BJ (cell line): ENCODE results near the gene RUNX2. TPM values are rescaled to one million over a fixed set of nuclear protein-coding genes. Genes with fewer than 3 reads are reported as not detected.

ENCODE experiments used
- CTCF ChIA-PET: fragments of 350-600 bp; formaldehyde crosslinking; extraction: SDS; loops from one replicate; lab custom pipeline; 2021; ENCODE audit warnings: antibody characterized with exemption, inconsistent platforms; lab: Yijun Ruan, JAX
- POLR2A ChIA-PET: fragments of 300-600 bp; sonication (Branson Sonifier 250); formaldehyde crosslinking; extraction: SDS; loops from one replicate; lab custom pipeline; 2021; ENCODE audit warnings: antibody characterized with exemption; lab: Charles Lee
- DNase-seq: peaks from one replicate; pipeline ENCODE4 v3.0.0-alpha.2; 2011; ENCODE audit warnings: low read depth
- H3K27me3 ChIP-seq: 2 replicates; pipeline ENCODE4 v1.6.0; 2011; ENCODE audit warnings: low read length; ENCODE audit not compliant: control insufficient read depth, insufficient read depth
- H3K36me3 ChIP-seq: 2 replicates; pipeline ENCODE4 v1.5.1; 2011; ENCODE audit warnings: low read length; ENCODE audit not compliant: control insufficient read depth, insufficient read depth
- H3K4me3 ChIP-seq: 2 replicates; pipeline ENCODE4 v1.5.1; 2011; ENCODE audit warnings: low read depth, mild to moderate bottlenecking, control low read depth, low read length
- CTCF ChIP-seq: IDR thresholded peaks from 2 replicates; pipeline ENCODE4 v1.5.1; 2011; ENCODE audit warnings: low read depth, mild to moderate bottlenecking, control low read depth, inconsistent platforms, low read length, moderate library complexity; ENCODE audit not compliant: insufficient read depth
- polyA plus RNA-seq: library from polyadenylated mRNA; depleted of rRNA; stranded (reverse); fragments of >200 nt; gene quantifications from 2 replicates; pipeline ENCODE4 v1.2.3, GENCODE V29; 2011

Gene RUNX2
- polyA plus RNA-seq, 1 experiment = 1.5 TPM

DNA sequence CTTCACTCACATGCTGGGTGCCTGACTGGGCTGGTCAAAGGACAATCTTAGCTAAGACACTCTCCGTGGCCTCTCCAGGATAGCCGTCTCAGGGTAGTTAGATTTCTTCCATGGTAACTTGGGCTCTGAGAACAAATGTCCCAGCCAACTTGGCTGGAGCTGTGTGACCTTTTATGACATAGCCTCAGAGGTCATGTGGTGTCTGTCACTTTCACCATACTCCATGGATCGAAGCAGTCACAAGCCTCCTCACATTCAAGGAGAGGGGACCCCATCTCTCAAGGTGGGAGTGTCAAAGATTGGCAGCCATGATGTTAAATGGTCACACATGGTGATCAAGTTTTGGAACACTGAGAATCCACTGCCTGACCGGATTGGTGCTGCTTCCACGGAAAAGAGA, 240.5 kb downstream of the RUNX2 start:
- POLR2A ChIA-PET = no interaction called here

DNA sequence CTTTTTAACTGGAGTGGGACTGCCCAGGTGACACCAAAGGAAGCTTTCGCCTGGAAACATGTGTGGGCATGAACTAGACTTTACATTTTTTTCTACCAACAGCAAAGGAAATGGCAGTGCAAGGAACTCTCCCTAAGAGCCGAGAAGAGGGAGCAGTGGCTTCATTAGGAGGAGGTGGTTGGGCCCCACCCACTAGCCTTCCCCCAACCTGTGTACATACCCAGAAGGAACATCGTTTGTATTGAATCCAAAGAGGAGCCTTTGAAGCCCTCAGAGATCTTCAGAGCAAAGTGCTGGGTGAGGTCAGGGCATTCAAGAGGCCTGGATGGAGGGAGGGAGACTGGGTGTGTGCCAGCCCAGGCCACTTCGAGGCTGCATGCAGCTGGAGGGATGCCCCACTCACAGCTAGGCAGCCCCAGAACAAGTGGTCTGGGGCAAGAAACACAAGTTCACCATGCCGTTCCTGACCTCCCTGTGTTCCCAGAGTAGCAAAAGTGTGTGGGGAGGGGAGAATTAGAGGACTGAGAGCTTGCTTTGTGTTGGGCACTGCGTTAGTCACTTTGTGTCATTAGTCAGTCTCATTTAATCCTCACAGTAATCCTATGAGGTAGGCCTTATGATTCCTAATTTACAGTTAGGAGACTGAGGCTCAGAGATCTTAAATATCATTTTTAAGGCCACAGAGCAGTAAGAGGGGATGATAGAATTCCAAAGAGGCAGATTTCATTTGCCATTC, 241.2 kb downstream of the RUNX2 start:
- CTCF ChIA-PET = interaction anchor here (1.2 to 1.5 kb wide), 2 partner anchors 12 to 145 kb away, joined by 3 to 4 read pairs; no protein-coding TSS in a partner anchor
- POLR2A ChIA-PET = no interaction called here
- Histone ChIP-seq H3K27me3 (no peaks in the 10 kb centered on the region), H3K36me3 (no peaks in the 10 kb centered on the region), H3K4me3 (no peak overlapping the region)
- no peak for DNase-seq
- TF ChIP-seq CTCF = no peak

More for the DNA sequence above, 240.5 kb downstream of the RUNX2 start:
- DNase-seq = no peak
- Histone ChIP-seq H3K4me3 (no peak overlapping the region), H3K27me3 (no peaks in the 10 kb centered on the region), H3K36me3 (no peaks in the 10 kb centered on the region)
- no peak for TF ChIP-seq CTCF
- CTCF ChIA-PET = interaction anchor here (1.5 kb wide), 1 partner anchor 12 kb away, joined by 3 read pairs; no protein-coding TSS in a partner anchor

- H3K36me3 ChIP-seq = no peaks in the 10 kb centered on the region
- no peak for TF ChIP-seq CTCF
- H3K27me3 ChIP-seq = no peaks in the 10 kb centered on the region
- no peak overlapping the region for H3K4me3 ChIP-seq
- POLR2A ChIA-PET = no interaction called here
- no peak for DNase-seq
- CTCF ChIA-PET = interaction anchor here (1.3 kb wide), 1 partner anchor 144 kb away, joined by 3 read pairs; no protein-coding TSS in a partner anchor
Observed at GRCh38 chr6:45571159-45571558, 243.0 kb downstream of the RUNX2 start.

DNA sequence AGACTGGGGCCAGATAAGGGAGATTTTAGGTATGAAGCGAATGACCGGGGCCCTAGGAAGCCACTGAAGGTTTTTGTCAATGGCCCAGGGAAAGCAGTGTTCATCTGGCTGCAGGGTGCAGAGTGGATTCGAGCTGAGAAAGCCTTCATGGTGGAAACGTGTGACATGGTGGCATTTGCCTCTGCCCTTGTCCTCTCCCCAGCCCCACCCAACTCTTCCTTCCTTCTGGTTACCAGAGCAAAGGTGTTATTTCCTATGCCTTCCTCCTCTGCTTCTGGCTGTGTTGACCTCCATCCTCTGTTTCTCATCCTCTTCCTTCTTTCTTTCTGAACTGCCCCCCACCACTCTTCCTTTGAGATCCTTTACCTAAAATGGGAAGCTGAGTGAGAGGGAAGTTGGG, 244.7 kb downstream of the RUNX2 start:
- Histone ChIP-seq H3K4me3 (no peak overlapping the region), H3K27me3 (no peaks in the 10 kb centered on the region), H3K36me3 (no peaks in the 10 kb centered on the region)
- CTCF ChIA-PET = interaction anchor here (1.5 kb wide), 1 partner anchor 142 kb away, joined by 3 read pairs; no protein-coding TSS in a partner anchor
- POLR2A ChIA-PET = interaction anchor here (0.6 kb wide), 1 partner anchor 1625 kb away, joined by 4 read pairs; no protein-coding TSS in a partner anchor
- no peak for TF ChIP-seq CTCF
- DNase-seq = no peak

DNA sequence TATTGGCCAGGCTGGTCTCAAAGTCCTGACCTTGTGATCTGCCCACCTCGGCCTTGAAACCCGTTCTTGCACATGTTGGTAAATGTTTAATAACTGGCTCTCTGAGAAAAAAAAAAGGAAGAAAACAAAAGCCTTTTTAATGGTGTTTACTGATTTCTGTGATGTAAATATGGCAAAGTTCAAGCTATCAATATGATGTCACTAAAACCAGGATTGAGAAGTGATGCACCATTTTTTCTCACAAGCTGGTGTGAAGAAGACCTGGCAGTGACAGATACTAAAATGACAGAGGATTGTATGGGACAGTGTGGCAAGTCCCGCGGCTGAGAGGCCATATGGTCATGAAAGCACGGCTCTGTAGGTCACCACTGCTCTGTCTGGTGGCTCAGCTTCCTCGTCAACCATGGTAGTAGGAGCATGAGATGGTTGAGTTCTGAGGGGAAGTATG, 245.9 kb downstream of the RUNX2 start:
- ChIA-PET CTCF (interaction anchor here (1.5 kb wide), 1 partner anchor 141 kb away, joined by 3 read pairs; no protein-coding TSS in a partner anchor), POLR2A (no interaction called here)
- H3K4me3 ChIP-seq = no peak overlapping the region
- DNase-seq = no peak
- TF ChIP-seq CTCF = no peak
- H3K36me3 ChIP-seq = no peaks in the 10 kb centered on the region
- H3K27me3 ChIP-seq = no peaks in the 10 kb centered on the region
